Chondrocyte (in vitro differentiated cells): Measurements from ENCODE around the gene FAM13A. TPM values are rescaled to one million over a fixed set of nuclear protein-coding genes. Genes with fewer than 3 reads are reported as not detected.

Experiments
- DNase-seq: peaks from one replicate; pipeline ENCODE4 v3.0.0; 2021; ENCODE audit warnings: mixed read lengths, low spot score
- H3K27ac Mint-ChIP-seq: one replicate; pipeline ENCODE4 v1.8.0; 2021; ENCODE audit warnings: mild to moderate bottlenecking, moderate library complexity, mixed read lengths; ENCODE audit not compliant: unreplicated experiment
- H3K27me3 Mint-ChIP-seq: 2 replicates; pipeline ENCODE4 v1.8.0; 2021; ENCODE audit warnings: low read depth, mixed read lengths
- H3K36me3 Mint-ChIP-seq: 2 replicates; pipeline ENCODE4 v1.8.0; 2021; ENCODE audit warnings: low read depth, mixed read lengths
- H3K4me1 Mint-ChIP-seq: 2 replicates; pipeline ENCODE4 v1.8.0; 2021; ENCODE audit warnings: low read depth, mild to moderate bottlenecking, mixed read lengths
- H3K4me3 Mint-ChIP-seq: one replicate; pipeline ENCODE4 v1.8.0; 2021; ENCODE audit warnings: mild to moderate bottlenecking, moderate library complexity, mixed read lengths; ENCODE audit not compliant: unreplicated experiment
- H3K9me3 Mint-ChIP-seq: 2 replicates; pipeline ENCODE4 v1.8.0; 2021; ENCODE audit warnings: low read depth, mixed read lengths
- CTCF ChIP-seq: fragments of 200-600 bp; sonication (generic); IDR thresholded peaks from 2 replicates; pipeline ENCODE4 v1.5.0; 2021; ENCODE audit warnings: antibody characterized with exemption, mild to moderate bottlenecking, moderate library complexity
- total RNA-seq: library from RNA; stranded (reverse); gene quantifications from 3 replicates; pipeline ENCODE4 v1.2.1, GENCODE V29; 2021

The FAM13A gene
- total RNA-seq, 1 donor from 2014 or later = 10.5 TPM

GRCh38 chr4:89099034-89099433, 42.0 kb upstream of the FAM13A start:
- Mint-ChIP-seq H3K27ac (no peak overlapping the region), H3K4me1 (no peaks in the 10 kb centered on the region), H3K36me3 (peaks cover 1% of the 10 kb centered on the region), H3K9me3 (peaks cover 7% of the 10 kb centered on the region), H3K27me3 (peaks cover 8% of the 10 kb centered on the region), H3K4me3 (no peak overlapping the region)
- DNase-seq = no peak
- TF ChIP-seq CTCF = no peak

- Mint-ChIP-seq H3K36me3 (peaks cover 4% of the 10 kb centered on the region), H3K9me3 (peaks cover 39% of the 10 kb centered on the region), H3K27me3 (peaks cover 2% of the 10 kb centered on the region), H3K4me3 (no peak overlapping the region), H3K4me1 (no peaks in the 10 kb centered on the region), H3K27ac (no peak overlapping the region)
- no peak for DNase-seq
- TF ChIP-seq CTCF = no peak
These were observed 21.3 kb upstream of the FAM13A start for GRCh38 chr4:89078300-89078699.

GRCh38 chr4:89077761-89078160, 20.8 kb upstream of the FAM13A start:
- no peak overlapping the region for H3K4me3 Mint-ChIP-seq
- peaks cover 39% of the 10 kb centered on the region for H3K9me3 Mint-ChIP-seq
- no peak for TF ChIP-seq CTCF
- H3K27ac Mint-ChIP-seq = no peak overlapping the region
- DNase-seq = no peak
- peaks cover 4% of the 10 kb centered on the region for H3K36me3 Mint-ChIP-seq
- peaks cover 2% of the 10 kb centered on the region for H3K27me3 Mint-ChIP-seq
- no peaks in the 10 kb centered on the region for H3K4me1 Mint-ChIP-seq

GRCh38 chr4:89072921-89073320, 15.9 kb upstream of the FAM13A start:
- Mint-ChIP-seq H3K4me3 (no peak overlapping the region), H3K36me3 (no peaks in the 10 kb centered on the region), H3K9me3 (peaks cover 17% of the 10 kb centered on the region), H3K4me1 (no peaks in the 10 kb centered on the region), H3K27me3 (no peaks in the 10 kb centered on the region), H3K27ac (no peak overlapping the region)
- no peak for TF ChIP-seq CTCF
- DNase-seq = no peak

- no peak overlapping the region for H3K27ac Mint-ChIP-seq
- no peaks in the 10 kb centered on the region for H3K27me3 Mint-ChIP-seq
- no peak for DNase-seq
- H3K36me3 Mint-ChIP-seq = no peaks in the 10 kb centered on the region
- peaks cover under 1% of the 10 kb centered on the region for H3K9me3 Mint-ChIP-seq
- no peaks in the 10 kb centered on the region for H3K4me1 Mint-ChIP-seq
- TF ChIP-seq CTCF = no peak
- H3K4me3 Mint-ChIP-seq = no peak overlapping the region
These were observed 14.3 kb upstream of the FAM13A start for GRCh38 chr4:89071311-89071710.
